NCI-H2196 (cell line): Measurements from ENCODE around the gene RNF126.
A peak's percentile ranks its signal among the peaks of the same experiment; 100 is the strongest.

ENCODE experiments used
- DNase-seq: peaks from one replicate; lab custom pipeline; 2025; ENCODE audit not compliant: unreplicated experiment; lab: John Stamatoyannopoulos, UW

Gene RNF126

GRCh38 chr19:664913-665443 lies 2.0 kb upstream of the RNF126 start:
- DNase-seq = peak; percentile 85

GRCh38 chr19:663682-664117 lies 686 bp upstream of the RNF126 start:
- DNase-seq = no peak

DNA sequence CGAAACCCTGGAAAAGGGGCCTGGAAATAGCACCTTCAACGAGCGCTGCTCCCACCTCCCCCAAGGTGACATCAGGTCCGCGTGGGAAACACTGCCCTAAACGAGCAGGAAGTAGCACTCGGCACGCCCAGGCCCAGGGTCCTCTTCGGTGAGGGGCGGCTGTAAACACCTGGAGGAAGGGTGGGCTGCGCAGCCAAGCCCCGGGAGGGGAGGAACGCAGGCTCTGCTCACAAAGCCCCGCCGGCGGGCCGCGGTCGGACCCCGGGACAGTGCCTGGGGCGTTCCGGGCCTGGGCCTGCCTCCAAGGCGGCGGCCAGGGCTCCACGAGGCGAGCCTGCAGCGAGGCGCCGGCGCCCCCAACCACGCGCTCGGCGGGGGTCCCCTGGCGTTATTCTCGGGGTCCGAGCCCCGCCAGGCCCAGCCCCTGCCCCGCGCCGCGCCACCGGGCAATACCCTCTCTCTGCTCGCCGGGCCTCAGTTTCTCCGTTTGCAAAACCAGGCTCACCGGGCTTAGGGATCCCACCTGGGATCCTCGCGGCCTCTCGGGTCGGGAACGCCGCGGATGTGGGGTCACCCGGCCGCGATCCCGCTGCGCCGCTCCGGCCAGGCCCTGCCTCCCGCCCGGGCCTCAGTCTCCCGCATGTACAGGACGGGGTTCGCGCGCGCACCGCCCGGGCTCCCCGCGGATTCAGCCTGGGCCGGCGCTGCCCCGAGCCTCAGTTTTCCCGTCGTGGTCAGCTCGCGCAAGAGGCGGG lies 630 bp downstream of the RNF126 start:
- DNase-seq = no peak

GRCh38 chr19:661427-662196 lies 1.4 kb downstream of the RNF126 start:
- DNase-seq = no peak

- DNase-seq = no peak
These were observed 2.1 kb downstream of the RNF126 start for GRCh38 chr19:660793-661426.

DNA sequence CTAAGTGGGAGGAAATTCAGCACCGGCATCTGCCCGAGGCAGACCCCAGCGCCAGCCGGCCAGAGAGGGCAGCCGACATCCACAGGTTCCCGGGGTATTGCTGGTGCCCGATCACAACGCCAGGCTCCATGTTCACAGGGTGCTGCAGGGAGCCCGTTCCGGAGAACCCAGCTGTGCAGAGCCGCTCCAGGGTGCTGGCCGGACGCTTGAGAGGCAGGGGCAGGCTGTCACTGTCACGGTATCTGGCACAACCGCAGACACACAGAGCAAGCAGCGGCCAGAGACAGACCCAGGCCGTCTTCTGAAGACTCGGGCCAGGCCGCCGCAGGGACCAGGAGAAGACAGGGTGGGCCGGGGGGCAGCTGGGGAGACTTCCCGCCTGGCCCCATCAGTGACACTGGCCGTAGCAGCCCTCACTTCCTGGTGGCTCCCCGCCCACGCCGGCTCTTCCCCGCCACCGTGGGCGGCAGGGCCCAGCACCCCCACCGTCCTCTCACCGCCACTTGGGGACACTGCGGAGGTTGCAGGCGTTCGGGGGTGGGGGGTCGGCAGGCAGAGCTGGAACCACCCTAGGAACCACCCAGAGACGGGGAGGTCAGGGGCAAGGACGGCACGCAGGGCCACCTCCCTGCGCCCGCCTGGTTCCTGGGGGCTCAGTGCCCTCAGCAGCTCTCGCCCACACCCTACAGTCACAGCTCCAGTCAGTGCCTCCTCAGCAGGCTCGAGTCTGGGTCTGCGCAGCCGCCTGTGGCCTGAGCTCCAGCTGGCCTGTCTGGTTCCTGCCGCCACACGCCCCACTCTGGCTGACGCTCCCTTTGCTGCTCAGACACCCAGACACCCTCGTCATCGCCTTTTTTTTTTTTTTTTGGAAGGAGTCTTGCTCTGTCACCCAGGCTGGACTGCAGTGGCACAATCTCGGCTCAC lies 3.8 kb downstream of the RNF126 start:
- DNase-seq = no peak

- no peak for DNase-seq
These were observed 4.8 kb downstream of the RNF126 start for GRCh38 chr19:658059-658839.

DNA sequence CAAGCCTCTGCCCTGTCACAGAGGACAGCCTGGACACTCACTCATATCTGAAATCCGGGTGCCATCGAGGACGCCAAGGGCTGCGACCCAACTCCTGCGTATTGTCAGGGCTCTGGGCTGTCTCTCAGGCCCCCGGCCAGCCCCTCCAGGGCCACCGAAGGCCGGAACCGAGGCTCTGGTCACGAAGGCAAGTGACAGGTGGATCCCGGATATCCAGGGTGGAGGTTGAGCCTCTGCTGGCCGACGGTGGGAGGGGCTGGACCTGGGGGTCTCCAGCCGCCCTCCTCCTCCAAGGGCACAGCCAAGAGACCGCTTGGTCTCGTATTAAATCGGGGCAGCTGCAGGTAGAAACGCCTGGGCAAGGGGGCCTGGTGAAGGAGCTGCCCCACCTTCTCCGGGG lies 5.4 kb downstream of the RNF126 start:
- no peak for DNase-seq

- DNase-seq = no peak
These were observed 6.1 kb downstream of the RNF126 start for GRCh38 chr19:656751-657559.

DNA sequence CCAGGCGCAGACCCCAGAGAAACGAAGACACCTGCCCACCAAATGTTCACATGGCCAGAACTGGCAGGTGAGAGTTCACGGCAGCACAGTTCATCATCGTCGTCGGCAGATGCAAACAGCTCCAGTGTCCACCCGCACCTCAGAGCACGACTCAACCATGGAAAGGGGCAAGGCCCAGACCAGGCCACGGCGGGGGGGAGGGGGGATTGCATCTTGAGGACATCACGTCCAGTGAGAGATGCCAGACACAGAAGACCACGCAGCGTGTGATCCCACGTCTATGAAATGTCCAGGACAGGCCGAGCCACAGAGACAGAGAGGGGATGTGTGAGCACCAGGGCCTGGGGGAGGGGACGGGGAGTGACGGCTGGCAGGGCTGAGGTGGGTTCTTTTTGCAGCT lies 7.3 kb downstream of the RNF126 start:
- no peak for DNase-seq

- no peak for DNase-seq
These were observed 9.6 kb downstream of the RNF126 start for GRCh38 chr19:653425-653824.

GRCh38 chr19:652467-653389 lies 10.3 kb downstream of the RNF126 start:
- DNase-seq = no peak

DNA sequence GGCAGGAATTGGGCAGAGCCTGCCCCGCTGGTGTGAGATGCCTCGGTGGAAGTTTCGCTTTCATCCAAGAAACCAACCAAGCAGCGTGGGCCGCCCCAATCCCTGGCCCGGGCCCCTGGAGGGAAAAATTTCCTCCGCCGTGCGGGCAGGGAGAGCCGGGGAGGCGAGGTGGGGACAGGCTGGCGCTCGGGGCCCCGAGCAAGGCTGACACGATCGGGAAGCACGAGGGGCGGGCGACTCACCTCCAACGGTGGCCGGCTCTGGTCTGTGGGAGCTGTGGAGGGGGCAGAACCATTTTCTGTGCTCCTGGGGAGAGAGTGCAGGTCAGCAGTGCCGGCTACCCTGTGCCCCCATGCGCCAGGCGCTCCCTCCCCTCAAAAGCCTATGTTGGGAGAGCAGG lies 11.0 kb downstream of the RNF126 start:
- DNase-seq = no peak

DNA sequence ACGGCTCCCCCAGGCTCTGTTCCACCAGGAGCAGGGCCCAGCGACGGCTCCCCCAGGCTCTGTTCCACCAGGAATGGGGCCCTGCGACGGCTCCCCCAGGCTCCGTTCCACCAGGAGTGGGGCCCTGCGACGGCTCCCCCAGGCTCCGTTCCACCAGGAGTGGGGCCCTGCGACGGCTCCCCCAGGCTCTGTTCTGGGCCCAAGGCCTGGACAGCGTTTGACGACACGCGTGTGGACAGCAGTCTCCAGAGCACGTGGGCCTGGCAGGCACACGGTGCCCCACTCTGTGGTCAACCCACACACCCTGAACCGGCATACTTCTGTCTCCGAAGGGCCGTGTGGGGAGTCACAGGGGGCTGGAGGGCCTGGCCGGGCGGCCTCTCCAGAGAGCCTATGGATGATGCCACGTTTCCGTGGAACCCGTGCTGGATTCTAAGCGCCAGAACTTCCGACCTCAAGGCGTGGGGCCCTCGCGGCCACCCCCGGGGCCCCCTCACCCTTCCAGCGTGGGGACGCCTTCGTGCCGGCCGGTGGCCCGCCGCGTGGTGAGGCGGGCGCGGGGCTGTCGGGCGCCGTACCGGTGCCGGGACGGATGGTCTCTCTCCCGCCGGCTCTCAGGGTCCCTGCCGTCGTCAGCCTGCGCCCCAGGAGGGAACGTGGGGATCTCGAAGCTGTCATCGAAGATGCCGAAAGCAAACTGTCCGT lies 11.7 kb downstream of the RNF126 start:
- no peak for DNase-seq

DNA sequence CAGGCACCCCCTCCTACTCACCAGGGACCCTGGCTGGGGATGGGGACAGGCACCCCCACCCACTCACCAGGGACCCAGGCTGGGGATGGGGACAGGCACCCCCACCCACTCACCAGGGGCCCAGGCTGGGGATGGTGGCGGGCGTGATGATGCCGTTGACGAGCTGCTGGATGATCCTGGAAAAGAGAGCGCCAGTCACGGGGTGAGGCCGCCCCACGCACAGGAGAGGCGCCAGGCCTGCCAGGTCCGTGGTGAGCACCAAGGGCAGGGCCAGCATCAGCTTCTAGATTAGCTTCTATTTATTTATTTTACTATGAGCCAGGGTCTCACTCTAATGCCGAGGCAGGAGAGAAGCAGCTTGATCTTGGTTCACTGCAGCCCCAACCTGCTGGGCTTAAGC lies 12.9 kb downstream of the RNF126 start:
- no peak for DNase-seq

DNA sequence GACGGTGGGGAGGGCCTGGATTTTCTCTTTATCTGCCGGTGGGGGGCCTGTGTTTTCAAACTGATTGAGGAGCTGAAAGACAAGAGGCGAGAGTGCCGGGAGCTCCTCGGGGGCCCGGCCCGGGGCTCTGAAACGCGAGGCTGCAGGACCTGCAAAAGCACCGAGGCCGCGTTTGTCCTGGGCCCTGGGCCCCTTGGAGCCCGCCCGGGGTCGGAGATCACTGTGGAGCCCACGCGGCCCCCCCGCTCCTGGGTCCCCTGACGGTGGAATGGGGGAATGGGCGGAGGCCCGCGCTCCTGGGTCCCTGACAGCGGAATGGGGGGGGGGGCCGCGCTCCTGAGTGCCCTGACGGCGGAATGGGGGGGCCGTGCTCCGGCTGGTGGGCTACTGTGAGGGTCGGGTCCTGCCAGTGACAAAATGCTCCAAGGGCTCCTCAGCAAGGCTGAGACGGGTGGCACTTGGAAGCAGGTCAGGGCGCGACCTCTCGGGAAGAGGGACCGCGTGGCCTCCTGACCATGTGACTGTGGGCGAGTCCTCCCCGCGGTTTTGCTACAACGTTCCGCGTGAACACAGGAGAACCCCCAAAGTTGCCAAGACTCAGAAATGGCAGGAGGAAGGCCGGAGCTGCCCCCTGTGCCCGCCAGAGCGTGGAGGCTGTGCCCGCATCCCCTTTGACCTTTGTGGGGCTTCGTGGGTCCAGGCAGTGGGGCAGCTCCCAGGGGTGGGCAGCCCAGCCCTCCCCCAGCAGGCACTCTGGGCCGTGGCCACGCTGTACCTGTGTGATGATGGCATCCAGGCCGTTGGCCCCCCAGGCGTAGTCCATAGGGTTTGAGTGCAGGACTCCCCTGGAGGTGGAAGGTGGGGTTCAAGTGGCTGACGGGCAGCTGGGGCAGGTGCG lies 13.9 kb downstream of the RNF126 start:
- DNase-seq = no peak
